ENCODE results near the gene ATM. TPM values are rescaled to one million over a fixed set of nuclear protein-coding genes. Genes with fewer than 3 reads are reported as not detected.

Gene ATM
- total and polyA plus RNA-seq, 2 experiments from 2014 or later: 27.6 to 59.3 TPM

GRCh38 chr11:108302121-108302785 lies 79.4 kb downstream of the ATM start:
- Mint-ChIP-seq H3K36me3 (ENCODE audit: low read depth) (peaks cover 47% of the 10 kb centered on the region; the same call in 2 of the 3 replicates), H3K4me1 (no peaks in the 10 kb centered on the region), H3K27me3 (ENCODE audit: insufficient read depth, low read depth, poor library complexity) (no peaks in the 10 kb centered on the region), H3K9me3 (no peaks in the 10 kb centered on the region), H3K4me3 (no peak overlapping the region), H3K27ac (no peak overlapping the region)
- ATAC-seq: no peak
- no peak overlapping the region for H2AFZ ChIP-seq
- no peaks in the 10 kb centered on the region for H3F3A ChIP-seq (replicated peaks; ENCODE audit: low read depth)
- H3K4me2 ChIP-seq: no peak overlapping the region
- H3K36me3 ChIP-seq (ENCODE audit: insufficient read depth): peaks cover 15% of the 10 kb centered on the region; the same call in 1 of the 2 replicates
- H3K79me2 ChIP-seq (replicated peaks; ENCODE audit: insufficient read depth): no peaks in the 10 kb centered on the region
- no peaks in the 10 kb centered on the region for H4K20me1 ChIP-seq (replicated peaks; ENCODE audit: insufficient read depth)
- no peak for DNase-seq (ENCODE audit: low spot score)
- H3K9me2 ChIP-seq (ENCODE audit: insufficient read depth): no peaks in the 10 kb centered on the region
- H3K27me3 ChIP-seq (ENCODE audit: insufficient read depth): no peaks in the 10 kb centered on the region
- no peaks in the 10 kb centered on the region for H3K4me1 ChIP-seq (ENCODE audit: insufficient read depth)
- no peak overlapping the region for H3K27ac ChIP-seq (ENCODE audit: low read depth)
- TF ChIP-seq, protein P1, sequence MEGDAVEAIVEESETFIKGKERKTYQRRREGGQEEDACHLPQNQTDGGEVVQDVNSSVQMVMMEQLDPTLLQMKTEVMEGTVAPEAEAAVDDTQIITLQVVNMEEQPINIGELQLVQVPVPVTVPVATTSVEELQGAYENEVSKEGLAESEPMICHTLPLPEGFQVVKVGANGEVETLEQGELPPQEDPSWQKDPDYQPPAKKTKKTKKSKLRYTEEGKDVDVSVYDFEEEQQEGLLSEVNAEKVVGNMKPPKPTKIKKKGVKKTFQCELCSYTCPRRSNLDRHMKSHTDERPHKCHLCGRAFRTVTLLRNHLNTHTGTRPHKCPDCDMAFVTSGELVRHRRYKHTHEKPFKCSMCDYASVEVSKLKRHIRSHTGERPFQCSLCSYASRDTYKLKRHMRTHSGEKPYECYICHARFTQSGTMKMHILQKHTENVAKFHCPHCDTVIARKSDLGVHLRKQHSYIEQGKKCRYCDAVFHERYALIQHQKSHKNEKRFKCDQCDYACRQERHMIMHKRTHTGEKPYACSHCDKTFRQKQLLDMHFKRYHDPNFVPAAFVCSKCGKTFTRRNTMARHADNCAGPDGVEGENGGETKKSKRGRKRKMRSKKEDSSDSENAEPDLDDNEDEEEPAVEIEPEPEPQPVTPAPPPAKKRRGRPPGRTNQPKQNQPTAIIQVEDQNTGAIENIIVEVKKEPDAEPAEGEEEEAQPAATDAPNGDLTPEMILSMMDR (conservative IDR thresholded peaks at IDR 0.05; ENCODE audit: low read depth in 2 of 2): no peak
- TF ChIP-seq NANOG (IDR thresholded peaks at IDR 0.05; ENCODE audit: borderline replicate concordance): no peak
- TF ChIP-seq, protein P2, sequence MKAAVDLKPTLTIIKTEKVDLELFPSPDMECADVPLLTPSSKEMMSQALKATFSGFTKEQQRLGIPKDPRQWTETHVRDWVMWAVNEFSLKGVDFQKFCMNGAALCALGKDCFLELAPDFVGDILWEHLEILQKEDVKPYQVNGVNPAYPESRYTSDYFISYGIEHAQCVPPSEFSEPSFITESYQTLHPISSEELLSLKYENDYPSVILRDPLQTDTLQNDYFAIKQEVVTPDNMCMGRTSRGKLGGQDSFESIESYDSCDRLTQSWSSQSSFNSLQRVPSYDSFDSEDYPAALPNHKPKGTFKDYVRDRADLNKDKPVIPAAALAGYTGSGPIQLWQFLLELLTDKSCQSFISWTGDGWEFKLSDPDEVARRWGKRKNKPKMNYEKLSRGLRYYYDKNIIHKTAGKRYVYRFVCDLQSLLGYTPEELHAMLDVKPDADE (IDR thresholded peaks at IDR 0.05): no peak
- TF ChIP-seq ZNF331 (CRISPR knock-in tag; IDR thresholded peaks at IDR 0.05; ENCODE audit: low read depth): no peak
- H3K4me3 ChIP-seq: no peak overlapping the region

DNA sequence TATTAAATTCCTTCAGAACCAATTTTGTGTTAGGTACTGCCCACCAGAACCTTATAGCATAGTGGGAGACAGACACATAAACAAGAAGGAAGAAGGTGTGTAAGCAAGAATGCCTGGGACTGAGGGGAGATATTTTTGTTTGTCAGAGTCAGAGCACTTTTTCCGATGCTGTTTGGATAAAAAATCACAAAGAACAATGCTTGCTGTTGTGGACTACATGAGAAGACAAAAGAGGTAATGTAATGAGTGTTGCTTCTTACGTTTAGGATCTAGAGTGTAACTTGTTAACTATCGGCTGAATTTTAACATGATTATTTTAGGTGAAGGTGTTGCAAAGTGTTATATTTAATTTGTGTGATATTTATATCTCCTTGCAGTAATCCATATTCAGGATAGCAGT lies 84.9 kb downstream of the ATM start:
- no peaks in the 10 kb centered on the region for H3K9me2 ChIP-seq (ENCODE audit: insufficient read depth)
- DNase-seq (ENCODE audit: low spot score) (no peak), ATAC-seq (no peak)
- no peaks in the 10 kb centered on the region for H3K9me3 Mint-ChIP-seq
- H3K36me3 Mint-ChIP-seq (ENCODE audit: low read depth): peaks cover 20% of the 10 kb centered on the region; the same call in 2 of the 3 replicates
- no peak overlapping the region for H3K4me3 Mint-ChIP-seq
- peaks cover 11% of the 10 kb centered on the region for H3K36me3 ChIP-seq (ENCODE audit: insufficient read depth)
- no peaks in the 10 kb centered on the region for H4K20me1 ChIP-seq (replicated peaks; ENCODE audit: insufficient read depth)
- H3K27me3 ChIP-seq (ENCODE audit: insufficient read depth): no peaks in the 10 kb centered on the region
- TF ChIP-seq ZNF331 (CRISPR knock-in tag; IDR thresholded peaks at IDR 0.05; ENCODE audit: low read depth) (no peak), CREB1 (CRISPR knock-in tag; IDR thresholded peaks at IDR 0.05; ENCODE audit: low read depth) (no peak)
- no peaks in the 10 kb centered on the region for H3F3A ChIP-seq (replicated peaks; ENCODE audit: low read depth)
- no peaks in the 10 kb centered on the region for H3K4me1 ChIP-seq (ENCODE audit: insufficient read depth)
- H3K27me3 Mint-ChIP-seq (ENCODE audit: insufficient read depth, low read depth, poor library complexity): no peaks in the 10 kb centered on the region
- no peak overlapping the region for H2AFZ ChIP-seq
- no peak overlapping the region for H3K4me2 ChIP-seq
- H3K27ac ChIP-seq (ENCODE audit: low read depth): no peak overlapping the region
- no peaks in the 10 kb centered on the region for H3K4me1 Mint-ChIP-seq
- H3K79me2 ChIP-seq (replicated peaks; ENCODE audit: insufficient read depth): no peaks in the 10 kb centered on the region
- H3K27ac Mint-ChIP-seq: no peak overlapping the region
- no peak overlapping the region for H3K4me3 ChIP-seq

DNA sequence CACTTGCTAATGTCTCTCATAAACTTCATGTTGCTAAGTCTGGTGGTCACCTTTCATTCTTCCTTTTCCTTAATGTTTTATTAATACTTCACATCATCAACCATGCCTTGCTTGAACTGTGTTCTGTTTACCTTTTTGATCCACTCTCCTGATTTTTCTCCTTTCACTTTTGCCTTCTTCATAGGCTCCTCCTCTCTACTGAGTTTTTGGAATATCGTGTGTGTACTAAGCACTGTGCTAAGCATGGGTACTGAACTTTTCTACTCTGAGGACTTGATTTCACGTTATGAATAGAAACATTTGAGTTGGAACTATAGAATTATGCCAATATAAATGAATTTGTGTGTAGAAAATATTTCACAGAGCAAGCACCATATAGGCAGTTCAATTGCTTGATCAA lies 90.6 kb downstream of the ATM start:
- no peak overlapping the region for H3K4me3 Mint-ChIP-seq
- peaks cover 11% of the 10 kb centered on the region for H3K36me3 ChIP-seq (ENCODE audit: insufficient read depth)
- H3K4me1 ChIP-seq (ENCODE audit: insufficient read depth): no peaks in the 10 kb centered on the region
- no peaks in the 10 kb centered on the region for H3K27me3 ChIP-seq (ENCODE audit: insufficient read depth)
- peaks cover 14% of the 10 kb centered on the region for H3K36me3 Mint-ChIP-seq (ENCODE audit: low read depth)
- H3K4me3 ChIP-seq: no peak overlapping the region
- no peak overlapping the region for H2AFZ ChIP-seq
- no peaks in the 10 kb centered on the region for H3K4me1 Mint-ChIP-seq
- no peak overlapping the region for H3K27ac Mint-ChIP-seq
- ATAC-seq (no peak), DNase-seq (ENCODE audit: low spot score) (no peak)
- H3K4me2 ChIP-seq: no peak overlapping the region
- H3F3A ChIP-seq (replicated peaks; ENCODE audit: low read depth): no peaks in the 10 kb centered on the region
- H3K27ac ChIP-seq (ENCODE audit: low read depth): no peak overlapping the region
- no peaks in the 10 kb centered on the region for H3K9me3 Mint-ChIP-seq
- no peaks in the 10 kb centered on the region for H3K27me3 Mint-ChIP-seq (ENCODE audit: insufficient read depth, low read depth, poor library complexity)
- H4K20me1 ChIP-seq (replicated peaks; ENCODE audit: insufficient read depth): no peaks in the 10 kb centered on the region
- H3K9me2 ChIP-seq (ENCODE audit: insufficient read depth): no peaks in the 10 kb centered on the region
- H3K79me2 ChIP-seq (replicated peaks; ENCODE audit: insufficient read depth): no peaks in the 10 kb centered on the region
- TF ChIP-seq, protein P1 (conservative IDR thresholded peaks at IDR 0.05; ENCODE audit: low read depth in 2 of 2): no peak
- TF ChIP-seq STAT1 (IDR thresholded peaks at IDR 0.05; ENCODE audit: unreplicated experiment) (no peak), POLR2AphosphoS5 (IDR thresholded peaks at IDR 0.05; ENCODE audit: low read depth) (no peak), EZH2phosphoT487 (IDR thresholded peaks at IDR 0.05; ENCODE audit: unreplicated experiment) (no peak), JUNB (IDR thresholded peaks at IDR 0.05; ENCODE audit: unreplicated experiment) (no peak), NANOG (IDR thresholded peaks at IDR 0.05; ENCODE audit: borderline replicate concordance) (no peak), EZH2 (IDR thresholded peaks at IDR 0.05; ENCODE audit: low read depth, unreplicated experiment) (no peak), ZNF331 (CRISPR knock-in tag; IDR thresholded peaks at IDR 0.05; ENCODE audit: low read depth) (no peak), ZNF114 (CRISPR knock-in tag; IDR thresholded peaks at IDR 0.05) (no peak)
- TF ChIP-seq, protein P2 (IDR thresholded peaks at IDR 0.05): no peak
